ENCODE results near the gene NCK2. TPM values are rescaled to one million over a fixed set of nuclear protein-coding genes. Genes with fewer than 3 reads are reported as not detected.

Gene NCK2
- total RNA-seq, 2 donors from 2014 or later: 31.7 to 39.3 TPM

- Histone ChIP-seq H3K9me3 (no peaks in the 10 kb centered on the region), H3K27ac (peak overlapping the region; percentile 15 to 57), H3K36me3 (peaks cover 10% of the 10 kb centered on the region), H3K4me1 (peaks cover 0 to 54% of the 10 kb centered on the region in 2 donors), H3K27me3 (no peaks in the 10 kb centered on the region), H3K4me3 (no peak overlapping the region)
- no peak for TF ChIP-seq CTCF (IDR thresholded peaks at IDR 0.05)
- DNase-seq (ENCODE audit: low spot score): peak; percentile 50
Measured at GRCh38 chr2:105886029-105886454, 141.3 kb downstream of the NCK2 start.

GRCh38 chr2:105886687-105887086 lies 142.0 kb downstream of the NCK2 start:
- Histone ChIP-seq H3K27me3 (no peaks in the 10 kb centered on the region), H3K4me3 (no peak overlapping the region), H3K4me1 (peaks cover 0 to 54% of the 10 kb centered on the region in 2 donors), H3K27ac (peak overlapping the region; percentile 15 to 57), H3K36me3 (peaks cover 4% of the 10 kb centered on the region), H3K9me3 (no peaks in the 10 kb centered on the region)
- no peak for TF ChIP-seq CTCF (IDR thresholded peaks at IDR 0.05)
- DNase-seq (ENCODE audit: low spot score): no peak

DNA sequence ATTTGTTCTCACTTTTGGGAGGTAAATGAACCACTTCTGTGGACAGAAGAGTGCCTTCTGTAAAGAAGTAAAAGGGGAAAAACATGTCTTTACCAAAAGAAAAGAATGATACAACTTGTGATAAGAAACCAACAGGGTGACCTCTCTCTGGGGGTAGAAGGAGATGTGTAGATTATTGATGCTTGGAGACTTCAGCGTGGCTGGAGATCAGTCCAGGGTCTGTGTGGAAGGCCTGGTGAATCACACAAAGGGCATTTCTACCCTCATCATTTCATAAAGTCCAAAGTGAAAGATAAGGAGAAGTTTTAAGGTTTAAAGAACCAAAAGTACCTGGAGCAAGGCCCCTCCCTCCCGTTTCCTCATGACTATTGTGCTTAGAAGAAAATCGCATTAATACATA lies 142.5 kb downstream of the NCK2 start:
- DNase-seq (ENCODE audit: low spot score): no peak
- peaks cover 0 to 54% of the 10 kb centered on the region in 2 donors for H3K4me1 ChIP-seq
- H3K9me3 ChIP-seq: no peaks in the 10 kb centered on the region
- H3K4me3 ChIP-seq: no peak overlapping the region
- no peaks in the 10 kb centered on the region for H3K36me3 ChIP-seq
- TF ChIP-seq CTCF (IDR thresholded peaks at IDR 0.05): no peak
- H3K27me3 ChIP-seq: no peaks in the 10 kb centered on the region
- peak overlapping the region; percentile 6 to 57 for H3K27ac ChIP-seq

- Histone ChIP-seq H3K9me3 (no peaks in the 10 kb centered on the region), H3K27ac (no peak overlapping the region), H3K27me3 (no peaks in the 10 kb centered on the region), H3K4me3 (no peak overlapping the region), H3K4me1 (peaks cover 0 to 46% of the 10 kb centered on the region in 2 donors), H3K36me3 (peaks cover 7% of the 10 kb centered on the region)
- no peak for DNase-seq (ENCODE audit: low spot score)
- TF ChIP-seq CTCF (IDR thresholded peaks at IDR 0.05): no peak
Measured at GRCh38 chr2:105888625-105889024, 143.9 kb downstream of the NCK2 start.

GRCh38 chr2:105889046-105889445 lies 144.3 kb downstream of the NCK2 start:
- Histone ChIP-seq H3K27ac (no peak overlapping the region), H3K4me1 (peaks cover 0 to 42% of the 10 kb centered on the region in 2 donors), H3K9me3 (no peaks in the 10 kb centered on the region), H3K27me3 (no peaks in the 10 kb centered on the region), H3K36me3 (peaks cover 11% of the 10 kb centered on the region), H3K4me3 (no peak overlapping the region)
- DNase-seq (ENCODE audit: low spot score): no peak
- TF ChIP-seq CTCF (IDR thresholded peaks at IDR 0.05): no peak

GRCh38 chr2:105890111-105890510 lies 145.4 kb downstream of the NCK2 start:
- H3K36me3 ChIP-seq: peaks cover 20% of the 10 kb centered on the region
- no peak overlapping the region for H3K27ac ChIP-seq
- no peak for DNase-seq (ENCODE audit: low spot score)
- H3K9me3 ChIP-seq: no peaks in the 10 kb centered on the region
- H3K4me1 ChIP-seq: peaks cover 0 to 31% of the 10 kb centered on the region in 2 donors
- H3K4me3 ChIP-seq: no peak overlapping the region
- no peaks in the 10 kb centered on the region for H3K27me3 ChIP-seq
- no peak for TF ChIP-seq CTCF (IDR thresholded peaks at IDR 0.05)
